Measurements from ENCODE around the gene CAB39.

Gene CAB39

GRCh38 chr2:230712443-230713330, at the start of gene CAB39:
CAB39 (plus strand) TSS chr2:230712842; CDS start chr2:230760002, 47,160 bp downstream.
- DNase-seq (ENCODE audit: low read depth in 1 of 2, low spot score in 1 of 2) = peak; percentile 79 to 84
- in situ Hi-C loops (cut with HindIII; ENCODE audit: low pct_unique_long_range_greater_than_20kb, low sequenced_read_pairs) = no loop called here
- no peak for TF ChIP-seq JUND (IDR thresholded peaks at IDR 0.05; ENCODE audit: low read depth)

GRCh38 chr2:230664128-230664527, 48.5 kb upstream of the CAB39 start:
- in situ Hi-C loops (cut with HindIII; ENCODE audit: low pct_unique_long_range_greater_than_20kb, low sequenced_read_pairs) = no loop called here
- no peak for TF ChIP-seq JUND (IDR thresholded peaks at IDR 0.05; ENCODE audit: low read depth)
- no peak for DNase-seq (ENCODE audit: low read depth in 1 of 2, low spot score in 1 of 2)

- no peak for TF ChIP-seq JUND (IDR thresholded peaks at IDR 0.05; ENCODE audit: low read depth)
- in situ Hi-C loops (cut with HindIII; ENCODE audit: low pct_unique_long_range_greater_than_20kb, low sequenced_read_pairs) = no loop called here
- no peak for DNase-seq (ENCODE audit: low read depth in 1 of 2, low spot score in 1 of 2)
Measured at GRCh38 chr2:230664844-230665243, 47.8 kb upstream of the CAB39 start.

GRCh38 chr2:230665263-230665691, 47.4 kb upstream of the CAB39 start:
- TF ChIP-seq JUND (IDR thresholded peaks at IDR 0.05; ENCODE audit: low read depth) = no peak
- in situ Hi-C loops (cut with HindIII; ENCODE audit: low pct_unique_long_range_greater_than_20kb, low sequenced_read_pairs) = no loop called here

GRCh38 chr2:230666446-230666845, 46.2 kb upstream of the CAB39 start:
- no peak for DNase-seq (ENCODE audit: low read depth in 1 of 2, low spot score in 1 of 2)
- no peak for TF ChIP-seq JUND (IDR thresholded peaks at IDR 0.05; ENCODE audit: low read depth)
- in situ Hi-C loops (cut with HindIII; ENCODE audit: low pct_unique_long_range_greater_than_20kb, low sequenced_read_pairs) = no loop called here

More at GRCh38 chr2:230665263-230665691, 47.4 kb upstream of the CAB39 start:
- DNase-seq (ENCODE audit: low read depth in 1 of 2, low spot score in 1 of 2) = no peak

GRCh38 chr2:230666885-230667712, 45.5 kb upstream of the CAB39 start:
- DNase-seq (ENCODE audit: low read depth in 1 of 2, low spot score in 1 of 2) = no peak
- no peak for TF ChIP-seq JUND (IDR thresholded peaks at IDR 0.05; ENCODE audit: low read depth)
- in situ Hi-C loops (cut with HindIII; ENCODE audit: low pct_unique_long_range_greater_than_20kb, low sequenced_read_pairs) = no loop called here

GRCh38 chr2:230668184-230668938, 44.3 kb upstream of the CAB39 start:
- in situ Hi-C loops (cut with HindIII; ENCODE audit: low pct_unique_long_range_greater_than_20kb, low sequenced_read_pairs) = no loop called here
- no peak for TF ChIP-seq JUND (IDR thresholded peaks at IDR 0.05; ENCODE audit: low read depth)
- DNase-seq (ENCODE audit: low read depth in 1 of 2, low spot score in 1 of 2) = no peak

GRCh38 chr2:230668939-230669303, 43.7 kb upstream of the CAB39 start:
- TF ChIP-seq JUND (IDR thresholded peaks at IDR 0.05; ENCODE audit: low read depth) = no peak

GRCh38 chr2:230669386-230669950, 43.2 kb upstream of the CAB39 start:
- in situ Hi-C loops (cut with HindIII; ENCODE audit: low pct_unique_long_range_greater_than_20kb, low sequenced_read_pairs) = no loop called here
- DNase-seq (ENCODE audit: low read depth in 1 of 2, low spot score in 1 of 2) = no peak
- no peak for TF ChIP-seq JUND (IDR thresholded peaks at IDR 0.05; ENCODE audit: low read depth)

More at GRCh38 chr2:230668939-230669303, 43.7 kb upstream of the CAB39 start:
- in situ Hi-C loops (cut with HindIII; ENCODE audit: low pct_unique_long_range_greater_than_20kb, low sequenced_read_pairs) = no loop called here
- no peak for DNase-seq (ENCODE audit: low read depth in 1 of 2, low spot score in 1 of 2)

GRCh38 chr2:230671117-230671516, 41.5 kb upstream of the CAB39 start:
- no peak for TF ChIP-seq JUND (IDR thresholded peaks at IDR 0.05; ENCODE audit: low read depth)
- no peak for DNase-seq (ENCODE audit: low read depth in 1 of 2, low spot score in 1 of 2)
- in situ Hi-C loops (cut with HindIII; ENCODE audit: low pct_unique_long_range_greater_than_20kb, low sequenced_read_pairs) = no loop called here

GRCh38 chr2:230672836-230673235, 39.8 kb upstream of the CAB39 start:
- in situ Hi-C loops (cut with HindIII; ENCODE audit: low pct_unique_long_range_greater_than_20kb, low sequenced_read_pairs) = no loop called here
- TF ChIP-seq JUND (IDR thresholded peaks at IDR 0.05; ENCODE audit: low read depth) = no peak
- DNase-seq (ENCODE audit: low read depth in 1 of 2, low spot score in 1 of 2) = no peak

GRCh38 chr2:230674401-230674800, 38.2 kb upstream of the CAB39 start:
- TF ChIP-seq JUND (IDR thresholded peaks at IDR 0.05; ENCODE audit: low read depth) = no peak
- no peak for DNase-seq (ENCODE audit: low read depth in 1 of 2, low spot score in 1 of 2)

More at GRCh38 chr2:230674401-230674800, 38.2 kb upstream of the CAB39 start:
- in situ Hi-C loops (cut with HindIII; ENCODE audit: low pct_unique_long_range_greater_than_20kb, low sequenced_read_pairs) = no loop called here

Data from T47D (cell line).